HepG2 (cell line): Measurements from ENCODE around the gene CACNA1I. TPM values are rescaled to one million over a fixed set of nuclear protein-coding genes. Genes with fewer than 3 reads are reported as not detected.

Experiments used
- ATAC-seq: fragments of 200-7000 bp; cut with Tn5 transposase; 3 replicates; pipeline ENCODE4 v1.9.1; 2020; ENCODE audit warnings: mild to moderate bottlenecking, moderate library complexity
- BruUV-seq: library from RNA; stranded (reverse); fragments of 400-500 nt; replicated peaks from 2 replicates; lab custom pipeline; 2021; lab: Mats Ljungman, UMichigan
- CTCF ChIA-PET: fragments of 300-600 bp; formaldehyde crosslinking; extraction: SDS; loops from one replicate; lab custom pipeline; 2021; ENCODE audit warnings: low total read pairs, inconsistent platforms, low intra/inter-chr PET ratio; lab: Yijun Ruan, JAX
- POLR2A ChIA-PET: fragments of 350-600 bp; sonication (Branson Sonifier 250); formaldehyde crosslinking; loops from one replicate; lab custom pipeline; 2020; ENCODE audit warnings: antibody characterized with exemption, inconsistent platforms; lab: Yijun Ruan, JAX
- DNase-seq: peaks from one replicate; pipeline ENCODE4 v3.0.0-alpha.2; 2015; ENCODE audit warnings: low spot score
- FAIRE-seq: peaks from 3 replicates; lab custom pipeline; 2011; peaks lifted over from hg19 to GRCh38; lab: Jason Lieb, UNC
- H2AFZ ChIP-seq: one replicate; pipeline ENCODE4 v1.6.1; 2011; ENCODE audit warnings: low read length, inconsistent platforms
- H3K27ac ChIP-seq: fragments of 300-600 bp; 3 replicates; pipeline ENCODE4 v1.8.0; 2011; ENCODE audit warnings: mixed run types, mild to moderate bottlenecking, mixed read lengths, low read length, inconsistent platforms; ENCODE audit not compliant: insufficient read depth; ENCODE audit errors: extremely low read length
- H3K27me3 ChIP-seq, 2 experiments: fragments of 200-600 bp in 1 of 2; 2 replicates in 1 of 2; 3 replicates in 1 of 2; pipeline versions ENCODE4 v1.6.0 to v1.8.0; 2011; ENCODE audit warnings: low read length in 2 of 2, mild to moderate bottlenecking in 2 of 2, moderate library complexity in 2 of 2, inconsistent platforms in 1 of 2; ENCODE audit not compliant: insufficient read depth in 2 of 2, control insufficient read depth in 1 of 2
- H3K36me3 ChIP-seq, 2 experiments: fragments of 200-600 bp in 1 of 2; replicated peaks in 1 of 2; 2 replicates in 1 of 2; 3 replicates in 1 of 2; pipeline versions ENCODE4 v1.5.1 to v1.8.0; 2011; ENCODE audit warnings: low read length in 2 of 2, inconsistent platforms in 1 of 2; ENCODE audit not compliant: insufficient read depth in 2 of 2, control insufficient read depth in 1 of 2
- H3K4me1 ChIP-seq: 2 replicates; pipeline ENCODE4 v1.5.1; 2012; ENCODE audit warnings: low read length, inconsistent platforms; ENCODE audit not compliant: insufficient read depth
- H3K4me2 ChIP-seq: 2 replicates; pipeline ENCODE4 v1.6.0; 2011; ENCODE audit warnings: low read depth, low read length, inconsistent platforms
- H3K4me3 ChIP-seq, 3 experiments: fragments of 200-600 bp in 1 of 3; sonication (generic), shearing (Covaris generic) in 1 of 3; replicated peaks in 1 of 3; 2 replicates each; pipeline ENCODE4 v1.5.1; 2011 to 2016; ENCODE audit warnings: low read length in 3 of 3, inconsistent platforms in 2 of 3, low read depth in 2 of 3, mild to moderate bottlenecking in 2 of 3, control low read depth in 1 of 3, mixed read lengths in 1 of 3; ENCODE audit not compliant: insufficient read depth in 1 of 3
- H3K79me2 ChIP-seq: one replicate; pipeline ENCODE4 v1.6.1; 2011; ENCODE audit warnings: low read length, inconsistent platforms; ENCODE audit not compliant: insufficient read depth
- H3K9ac ChIP-seq: 2 replicates; pipeline ENCODE4 v1.6.0; 2011; ENCODE audit warnings: mild to moderate bottlenecking, low read depth, low read length, inconsistent platforms; ENCODE audit not compliant: insufficient read depth
- H3K9me3 ChIP-seq: 2 replicates; pipeline ENCODE4 v1.5.1; 2012; ENCODE audit warnings: mild to moderate bottlenecking, low read length
- H4K20me1 ChIP-seq: 2 replicates; pipeline ENCODE4 v1.6.0; 2011; ENCODE audit warnings: inconsistent platforms, mild to moderate bottlenecking, low read length, moderate library complexity; ENCODE audit not compliant: insufficient read depth
- ARNT ChIP-seq: fragments of 450-650 bp; IDR thresholded peaks from 2 replicates; pipeline ENCODE4 v1.6.1; 2017
- ATF7 ChIP-seq, 2 experiments: fragments of 450-650 bp in 1 of 2; sonication (generic) in 1 of 2; formaldehyde crosslinking in 1 of 2; IDR thresholded peaks; 2 replicates each; pipeline versions ENCODE4 v1.4.0 to v1.6.1; 2016 to 2020; ENCODE audit warnings: antibody characterized with exemption in 1 of 2, mild to moderate bottlenecking in 1 of 2, missing genetic modification reagents in 1 of 2
- HCFC1 ChIP-seq: fragments of 150-350 bp; IDR thresholded peaks from 2 replicates; pipeline ENCODE4 v1.6.1; 2014; ENCODE audit warnings: low read depth, low read length
- HIVEP1 ChIP-seq: sonication (generic); formaldehyde crosslinking; IDR thresholded peaks from 2 replicates; pipeline ENCODE4 v1.4.0; 2020; ENCODE audit warnings: mild to moderate bottlenecking, missing genetic modification reagents
- JUN ChIP-seq: sonication (generic); formaldehyde crosslinking; IDR thresholded peaks from 2 replicates; pipeline ENCODE4 v1.4.0; 2020; ENCODE audit warnings: mild to moderate bottlenecking, missing genetic modification reagents
- KLF15 ChIP-seq: sonication (generic); formaldehyde crosslinking; IDR thresholded peaks from 2 replicates; pipeline ENCODE4 v1.8.1; 2023; ENCODE audit warnings: borderline replicate concordance, mild to moderate bottlenecking, inconsistent platforms, missing genetic modification reagents, mixed read lengths
- KMT2A ChIP-seq: sonication (generic); formaldehyde crosslinking; IDR thresholded peaks from 2 replicates; pipeline ENCODE4 v1.4.0; 2020; ENCODE audit warnings: missing genetic modification reagents
- NFE2 ChIP-seq: sonication (generic); formaldehyde crosslinking; IDR thresholded peaks from 2 replicates; pipeline ENCODE4 v1.4.0; 2020; ENCODE audit warnings: missing genetic modification reagents
- PLRG1 ChIP-seq: fragments of 450-650 bp; conservative IDR thresholded peaks from 2 replicates; pipeline ENCODE4 v1.6.1; 2016
- REXO4 ChIP-seq: sonication (generic); formaldehyde crosslinking; IDR thresholded peaks from 2 replicates; pipeline ENCODE4 v1.8.0; 2022; ENCODE audit warnings: missing genetic modification reagents, mild to moderate bottlenecking, borderline replicate concordance
- STAT5B ChIP-seq: sonication (generic); formaldehyde crosslinking; IDR thresholded peaks from 2 replicates; pipeline ENCODE4 v1.4.0; 2020; ENCODE audit warnings: missing genetic modification reagents
- THAP11 ChIP-seq: IDR thresholded peaks from 2 replicates; pipeline ENCODE4 v1.6.1; 2016; ENCODE audit warnings: missing biosample characterization, missing genetic modification reagents
- TMF1 ChIP-seq: sonication (generic); formaldehyde crosslinking; IDR thresholded peaks from 2 replicates; pipeline ENCODE4 v1.8.1; 2022; ENCODE audit warnings: low read depth, missing genetic modification reagents
- ZFP36 ChIP-seq: fragments of 150-350 bp; IDR thresholded peaks from 2 replicates; pipeline ENCODE4 v1.6.1; 2018; ENCODE audit warnings: borderline replicate concordance, low read length, low read depth; ENCODE audit not compliant: partially characterized antibody
- ZNF670 ChIP-seq: sonication (generic); formaldehyde crosslinking; IDR thresholded peaks from 2 replicates; pipeline ENCODE4 v1.8.0; 2022; ENCODE audit warnings: mild to moderate bottlenecking, missing genetic modification reagents, borderline replicate concordance
- ZNF672 ChIP-seq: sonication (generic); formaldehyde crosslinking; IDR thresholded peaks from 2 replicates; pipeline ENCODE4 v1.8.1; 2022; ENCODE audit warnings: missing genetic modification reagents
- WGBS: methylation state at CpG from one replicate; pipeline ENCODE4 v1.1.6; 2017; ENCODE audit warnings: low lambda C conversion rate; 5-methylcytosine and 5-hydroxymethylcytosine counted together
- in situ Hi-C: cut with HindIII; loops from 2 replicates; pipeline ENCODE4 v1.10.0; 2017; ENCODE audit warnings: low pct_unique_long_range_greater_than_20kb; ENCODE audit not compliant: extremely low pct_ligation_motif_present
- intact Hi-C: fragments of 100-400 bp; cut with micrococcal nuclease; formaldehyde crosslinking; loops from one replicate; pipeline ENCODE4 v1.10.0; 2022; ENCODE audit not compliant: unreplicated experiment
- polyA plus RNA-seq, 8 experiments: library from polyadenylated mRNA; depleted of rRNA in 3 of 8; stranded (reverse) in 7 of 8; unstranded in 1 of 8; fragments of >200 nt; fragmentation: Illumina TruSeq in 4 of 8; extraction: Trizol in 4 of 8; gene quantifications; 2 replicates each; pipeline versions ENCODE4 v1.2.1 to v1.2.3, GENCODE V29; 2011 to 2016; ENCODE audit warnings: low read depth in 4 of 8, missing spikeins in 1 of 8, mixed read lengths in 1 of 8; ENCODE audit not compliant: insufficient read depth in 1 of 8
- total RNA-seq, 5 experiments: library from RNA; depleted of rRNA; stranded (reverse); fragments of >200 nt; fragmentation: Illumina TruSeq; extraction: Trizol; gene quantifications; 2 replicates each; pipeline ENCODE4 v1.2.3, GENCODE V29; 2016; ENCODE audit warnings: low read depth in 1 of 5
- TF ChIP-seq, protein P1 (sequence below): sonication (generic); formaldehyde crosslinking; IDR thresholded peaks from 2 replicates; pipeline ENCODE4 v1.9.0; 2021; ENCODE audit warnings: missing genetic modification reagents, mild to moderate bottlenecking, borderline replicate concordance
- TF ChIP-seq, protein P2 (sequence below): sonication (generic); formaldehyde crosslinking; IDR thresholded peaks from 2 replicates; pipeline ENCODE4 v1.4.0; 2020; ENCODE audit warnings: mild to moderate bottlenecking, missing genetic modification reagents
- TF ChIP-seq, protein P3 (sequence below): sonication (generic); formaldehyde crosslinking; IDR thresholded peaks from 2 replicates; pipeline ENCODE4 v1.4.0; 2020; ENCODE audit warnings: missing genetic modification reagents, borderline replicate concordance

Gene CACNA1I
- total and polyA plus RNA-seq, 2 of the 13 experiments (the other 11 are each of a cell fraction or from before 2014, with no cell fraction given), result not detected

DNA sequence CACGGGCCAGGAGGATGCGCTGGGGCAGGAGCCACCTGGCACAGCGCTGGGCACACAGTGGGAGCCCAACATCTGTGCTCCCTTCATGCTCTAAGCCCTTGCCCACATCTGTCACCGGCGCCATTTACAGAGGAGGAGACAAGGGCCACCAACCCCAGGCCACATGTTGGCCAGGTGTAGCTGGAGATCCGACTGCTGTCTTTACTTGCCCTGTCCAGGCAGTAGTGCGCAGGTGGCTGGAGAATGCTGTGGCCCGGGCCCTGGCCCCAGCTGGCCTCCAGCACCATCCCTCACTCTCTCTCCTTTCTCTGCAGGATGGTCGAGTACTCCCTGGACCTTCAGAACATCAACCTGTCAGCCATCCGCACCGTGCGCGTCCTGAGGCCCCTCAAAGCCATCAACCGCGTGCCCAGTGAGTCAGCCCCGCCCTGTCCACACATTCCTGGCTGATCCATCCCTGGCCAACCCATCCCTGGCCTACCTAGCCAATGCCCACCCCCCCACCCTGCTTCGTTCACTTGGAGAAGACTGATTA is 48.5 kb downstream of the CACNA1I start:
- FAIRE-seq (no peak), DNase-seq (no peak), ATAC-seq (no peak)
- no peaks in the 10 kb centered on the region for H3K36me3 ChIP-seq
- no peaks in the 10 kb centered on the region for H3K79me2 ChIP-seq
- WGBS, result 51% methylated on average over 12 of the region's 17 CpGs
- intact Hi-C loops (no loop called here), in situ Hi-C loops (no loop called here)
- no peak overlapping the region for H2AFZ ChIP-seq
- BruUV-seq, result no TSS peak
- H3K27ac ChIP-seq, result no peak overlapping the region
- H3K4me1 ChIP-seq, result no peaks in the 10 kb centered on the region
- no peak overlapping the region for H3K4me2 ChIP-seq
- POLR2A ChIA-PET, result no interaction called here
- peaks cover 2 to 25% of the 10 kb centered on the region in 2 experiments; a peak in 4 of 5 replicates for H3K27me3 ChIP-seq
- H3K9me3 ChIP-seq, result no peaks in the 10 kb centered on the region
- TF ChIP-seq ZNF670 (CRISPR knock-in tag) (no peak), ZFP36 (no peak), TMF1 (CRISPR knock-in tag) (no peak), KMT2A (CRISPR knock-in tag) (no peak), ARNT (no peak), NFE2 (CRISPR knock-in tag) (no peak), ATF7 (IDR thresholded peaks at IDR 0.05) (no peak), ATF7 (CRISPR knock-in tag; IDR thresholded peaks at IDR 0.05) (no peak), HCFC1 (no peak), REXO4 (CRISPR knock-in tag) (no peak), KLF15 (CRISPR knock-in tag) (no peak), THAP11 (CRISPR knock-in tag) (no peak), HIVEP1 (no peak), JUN (no peak), ZNF672 (CRISPR knock-in tag) (no peak), STAT5B (CRISPR knock-in tag) (no peak), PLRG1 (no peak)
- TF ChIP-seq, protein P1, sequence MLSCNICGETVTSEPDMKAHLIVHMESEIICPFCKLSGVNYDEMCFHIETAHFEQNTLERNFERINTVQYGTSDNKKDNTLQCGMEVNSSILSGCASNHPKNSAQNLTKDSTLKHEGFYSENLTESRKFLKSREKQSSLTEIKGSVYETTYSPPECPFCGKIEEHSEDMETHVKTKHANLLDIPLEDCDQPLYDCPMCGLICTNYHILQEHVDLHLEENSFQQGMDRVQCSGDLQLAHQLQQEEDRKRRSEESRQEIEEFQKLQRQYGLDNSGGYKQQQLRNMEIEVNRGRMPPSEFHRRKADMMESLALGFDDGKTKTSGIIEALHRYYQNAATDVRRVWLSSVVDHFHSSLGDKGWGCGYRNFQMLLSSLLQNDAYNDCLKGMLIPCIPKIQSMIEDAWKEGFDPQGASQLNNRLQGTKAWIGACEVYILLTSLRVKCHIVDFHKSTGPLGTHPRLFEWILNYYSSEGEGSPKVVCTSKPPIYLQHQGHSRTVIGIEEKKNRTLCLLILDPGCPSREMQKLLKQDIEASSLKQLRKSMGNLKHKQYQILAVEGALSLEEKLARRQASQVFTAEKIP (CRISPR knock-in tag), result no peak
- TF ChIP-seq, protein P2, sequence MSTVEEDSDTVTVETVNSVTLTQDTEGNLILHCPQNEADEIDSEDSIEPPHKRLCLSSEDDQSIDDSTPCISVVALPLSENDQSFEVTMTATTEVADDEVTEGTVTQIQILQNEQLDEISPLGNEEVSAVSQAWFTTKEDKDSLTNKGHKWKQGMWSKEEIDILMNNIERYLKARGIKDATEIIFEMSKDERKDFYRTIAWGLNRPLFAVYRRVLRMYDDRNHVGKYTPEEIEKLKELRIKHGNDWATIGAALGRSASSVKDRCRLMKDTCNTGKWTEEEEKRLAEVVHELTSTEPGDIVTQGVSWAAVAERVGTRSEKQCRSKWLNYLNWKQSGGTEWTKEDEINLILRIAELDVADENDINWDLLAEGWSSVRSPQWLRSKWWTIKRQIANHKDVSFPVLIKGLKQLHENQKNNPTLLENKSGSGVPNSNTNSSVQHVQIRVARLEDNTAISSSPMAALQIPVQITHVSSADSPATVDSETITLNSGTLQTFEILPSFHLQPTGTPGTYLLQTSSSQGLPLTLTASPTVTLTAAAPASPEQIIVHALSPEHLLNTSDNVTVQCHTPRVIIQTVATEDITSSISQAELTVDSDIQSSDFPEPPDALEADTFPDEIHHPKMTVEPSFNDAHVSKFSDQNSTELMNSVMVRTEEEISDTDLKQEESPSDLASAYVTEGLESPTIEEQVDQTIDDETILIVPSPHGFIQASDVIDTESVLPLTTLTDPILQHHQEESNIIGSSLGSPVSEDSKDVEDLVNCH, result no peak
- TF ChIP-seq, protein P3, sequence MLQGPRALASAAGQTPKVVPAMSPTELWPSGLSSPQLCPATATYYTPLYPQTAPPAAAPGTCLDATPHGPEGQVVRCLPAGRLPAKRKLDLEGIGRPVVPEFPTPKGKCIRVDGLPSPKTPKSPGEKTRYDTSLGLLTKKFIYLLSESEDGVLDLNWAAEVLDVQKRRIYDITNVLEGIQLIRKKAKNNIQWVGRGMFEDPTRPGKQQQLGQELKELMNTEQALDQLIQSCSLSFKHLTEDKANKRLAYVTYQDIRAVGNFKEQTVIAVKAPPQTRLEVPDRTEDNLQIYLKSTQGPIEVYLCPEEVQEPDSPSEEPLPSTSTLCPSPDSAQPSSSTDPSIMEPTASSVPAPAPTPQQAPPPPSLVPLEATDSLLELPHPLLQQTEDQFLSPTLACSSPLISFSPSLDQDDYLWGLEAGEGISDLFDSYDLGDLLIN (CRISPR knock-in tag), result no peak
- CTCF ChIA-PET, result no interaction called here
- H3K4me3 ChIP-seq, result no peak overlapping the region
- H4K20me1 ChIP-seq, result no peaks in the 10 kb centered on the region
- H3K9ac ChIP-seq, result no peak overlapping the region
